HG03064 (cell line): Measurements from ENCODE around the gene ZNF827.

Experiments used
- ATAC-seq: cut with Tn5 transposase; IDR thresholded peaks from one replicate; pipeline ENCODE4 v1.9.1; 2021; ENCODE audit warnings: low read depth; ENCODE audit not compliant: unreplicated experiment

Gene ZNF827

GRCh38 chr4:145731028-145731427 lies 207.6 kb downstream of the ZNF827 start:
- no peak for ATAC-seq

DNA sequence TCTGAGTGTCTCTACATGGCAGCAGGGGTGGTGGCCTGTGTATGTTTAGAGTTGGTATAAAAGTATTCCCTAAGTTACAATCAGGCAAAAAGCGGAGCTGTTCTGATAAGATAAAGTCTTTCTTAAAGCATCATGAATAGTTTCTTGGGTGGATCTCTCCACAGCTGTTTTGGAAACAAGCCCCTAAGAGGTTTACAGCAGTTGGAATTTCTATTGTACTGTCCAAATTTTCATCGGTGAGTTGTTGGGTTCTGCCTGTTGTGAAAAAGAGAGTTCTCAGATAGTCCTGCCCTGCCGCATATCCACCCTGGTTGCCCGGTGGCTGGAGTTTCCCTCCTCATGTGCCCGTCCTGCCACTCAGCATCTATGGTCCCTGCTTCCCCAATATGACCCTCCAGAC lies 208.6 kb downstream of the ZNF827 start:
- ATAC-seq = no peak

GRCh38 chr4:145723336-145723735 lies 215.3 kb downstream of the ZNF827 start:
- no peak for ATAC-seq

DNA sequence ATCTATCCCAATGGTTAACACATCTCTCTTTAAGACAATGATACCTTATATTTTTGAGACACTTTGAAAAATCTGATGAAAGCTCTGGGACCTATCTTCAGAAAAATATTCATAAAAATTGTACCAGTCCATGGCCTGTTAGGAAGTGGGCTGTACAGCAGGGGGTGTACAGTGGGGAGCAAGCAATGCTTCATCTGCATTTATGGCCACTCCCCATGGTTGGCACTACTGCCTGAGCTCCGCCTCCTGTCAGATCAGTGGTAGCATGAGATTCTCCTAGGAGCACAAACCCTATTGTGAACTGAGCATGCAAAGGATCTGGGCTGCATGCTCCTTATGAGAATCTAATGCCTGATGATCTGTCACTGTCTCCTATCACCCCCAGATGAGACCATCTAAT lies 216.1 kb downstream of the ZNF827 start:
- ATAC-seq = no peak

- ATAC-seq = peak; percentile 19
These were observed 218.0 kb downstream of the ZNF827 start for GRCh38 chr4:145720656-145721055.

- peak; percentile 55 for ATAC-seq
These were observed 218.6 kb downstream of the ZNF827 start for GRCh38 chr4:145719752-145720624.

GRCh38 chr4:145716661-145717200 lies 221.9 kb downstream of the ZNF827 start:
- no peak for ATAC-seq

DNA sequence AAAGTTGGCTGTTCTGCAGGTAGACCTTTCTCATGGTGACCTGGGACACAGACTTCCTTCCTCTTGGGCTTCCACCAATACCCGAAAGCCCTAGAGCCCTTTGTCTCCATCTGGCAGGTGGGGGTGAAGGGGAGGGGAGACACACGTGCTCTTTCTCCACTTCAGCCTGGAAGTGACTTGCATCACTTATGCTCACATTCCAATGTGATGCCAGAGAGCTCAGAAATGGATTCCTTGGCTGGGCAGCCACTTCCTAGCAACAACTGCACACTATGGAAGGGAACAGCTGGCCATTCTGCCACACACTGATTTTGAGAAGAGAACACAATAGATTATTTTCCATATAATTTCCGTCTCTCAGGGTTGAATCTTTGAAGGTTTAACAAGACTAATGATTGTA lies 222.4 kb downstream of the ZNF827 start:
- ATAC-seq = no peak

DNA sequence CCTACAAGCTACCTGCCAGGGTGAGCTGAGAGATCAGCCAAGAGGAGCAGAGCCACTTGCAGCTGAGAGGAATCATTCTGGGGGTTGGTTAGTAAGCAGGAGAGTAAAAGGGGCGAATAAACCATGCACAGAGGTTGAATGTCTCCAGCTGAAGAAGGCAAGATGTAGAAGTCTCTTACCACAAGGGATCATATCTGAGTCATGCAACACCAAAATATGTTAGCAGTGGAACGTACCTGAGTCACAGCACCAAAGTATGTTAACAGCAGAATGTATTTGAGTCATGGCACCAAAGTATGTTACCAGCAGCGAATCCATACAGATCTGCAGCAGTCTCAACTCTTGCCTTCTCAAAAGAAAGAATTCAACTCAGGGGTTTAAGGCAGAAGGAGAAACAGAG lies 228.8 kb downstream of the ZNF827 start:
- peak; percentile 87 for ATAC-seq

GRCh38 chr4:145709336-145709735 lies 229.3 kb downstream of the ZNF827 start:
- no peak for ATAC-seq
